IMR-90 (cell line): ENCODE data around the gene CA7. TPM values are rescaled to one million over a fixed set of nuclear protein-coding genes. Genes with fewer than 3 reads are reported as not detected.

Experiments used
- ATAC-seq: fragments of 200-7000 bp; cut with Tn5 transposase; 2 replicates; pipeline ENCODE4 v1.9.1; 2020; ENCODE audit warnings: low read depth, mild to moderate bottlenecking, moderate library complexity
- BruUV-seq: library from RNA; stranded (reverse); fragments of 400-500 nt; replicated peaks from 2 replicates; lab custom pipeline; 2021; lab: Mats Ljungman, UMichigan
- CTCF ChIA-PET: fragments of 300-600 bp; formaldehyde crosslinking; extraction: SDS; loops from one replicate; lab custom pipeline; 2021; ENCODE audit warnings: antibody characterized with exemption; lab: Yijun Ruan, JAX
- POLR2A ChIA-PET: fragments of 300-600 bp; sonication (Branson Sonifier 250); formaldehyde crosslinking; loops from one replicate; lab custom pipeline; 2022; ENCODE audit warnings: antibody characterized with exemption; ENCODE audit not compliant: unreplicated experiment; lab: Charles Lee
- DNase-seq: peaks from one replicate; pipeline ENCODE4 v3.0.0; 2013
- H2AFZ ChIP-seq: replicated peaks from 2 replicates; pipeline ENCODE3; 2013; ENCODE audit warnings: low read length, mild to moderate bottlenecking; ENCODE audit not compliant: poor library complexity
- H2AK5ac ChIP-seq: 2 replicates; pipeline ENCODE4 v1.6.1; 2013; ENCODE audit warnings: low read depth, low read length, inconsistent platforms
- H2AK9ac ChIP-seq: replicated peaks from 2 replicates; pipeline ENCODE3; 2013; ENCODE audit warnings: mild to moderate bottlenecking, low read depth, low read length, moderate library complexity; ENCODE audit not compliant: poor library complexity
- H2BK120ac ChIP-seq: 2 replicates; pipeline ENCODE4 v1.6.1; 2013; ENCODE audit warnings: low read depth, low read length, inconsistent platforms
- H2BK15ac ChIP-seq: 3 replicates; pipeline ENCODE4 v1.6.1; 2013; ENCODE audit warnings: low read depth, low read length, inconsistent platforms
- H2BK20ac ChIP-seq: 2 replicates; pipeline ENCODE4 v1.6.1; 2013; ENCODE audit warnings: low read depth, mild to moderate bottlenecking, inconsistent platforms, low read length, moderate library complexity
- H2BK5ac ChIP-seq: 2 replicates; pipeline ENCODE4 v1.6.1; 2013; ENCODE audit warnings: mild to moderate bottlenecking, low read depth, low read length, inconsistent platforms; ENCODE audit not compliant: poor library complexity, severe bottlenecking
- H3K14ac ChIP-seq: replicated peaks from 2 replicates; pipeline ENCODE4 v1.6.1; 2013; ENCODE audit warnings: low read depth, low read length, inconsistent platforms
- H3K18ac ChIP-seq: 2 replicates; pipeline ENCODE4 v1.6.1; 2013; ENCODE audit warnings: low read depth, low read length, control low read depth
- H3K23ac ChIP-seq: 2 replicates; pipeline ENCODE4 v1.6.1; 2013; ENCODE audit warnings: low read depth, low read length, inconsistent platforms
- H3K27ac ChIP-seq: 2 replicates; pipeline ENCODE4 v1.5.1; 2013; ENCODE audit warnings: mild to moderate bottlenecking, control low read depth, low read length; ENCODE audit not compliant: insufficient read depth
- H3K27me3 ChIP-seq: 2 replicates; pipeline ENCODE4 v1.6.1; 2013; ENCODE audit warnings: low read length; ENCODE audit not compliant: control insufficient read depth, insufficient read depth
- H3K36me3 ChIP-seq: 2 replicates; pipeline ENCODE4 v1.6.1; 2013; ENCODE audit warnings: low read length, mixed read lengths; ENCODE audit not compliant: control insufficient read depth, insufficient read depth
- H3K4ac ChIP-seq: 2 replicates; pipeline ENCODE4 v1.6.1; 2013; ENCODE audit warnings: low read depth, low read length, inconsistent platforms
- H3K4me1 ChIP-seq: 2 replicates; pipeline ENCODE4 v1.6.1; 2013; ENCODE audit warnings: low read length, mixed read lengths; ENCODE audit not compliant: control insufficient read depth, insufficient read depth
- H3K4me2 ChIP-seq: 2 replicates; pipeline ENCODE4 v1.6.1; 2013; ENCODE audit warnings: low read depth, mild to moderate bottlenecking, control low read depth, low read length, moderate library complexity
- H3K4me3 ChIP-seq: 2 replicates; pipeline ENCODE4 v1.5.1; 2013; ENCODE audit warnings: low read depth, mild to moderate bottlenecking, control low read depth, low read length, moderate library complexity; ENCODE audit not compliant: insufficient read depth
- H3K56ac ChIP-seq: 2 replicates; pipeline ENCODE4 v1.6.1; 2013; ENCODE audit warnings: low read length, inconsistent platforms; ENCODE audit not compliant: insufficient read depth; ENCODE audit errors: extremely low read depth
- H3K79me1 ChIP-seq, 2 experiments: 2 replicates each; pipeline ENCODE4 v1.6.1; 2013; ENCODE audit warnings: low read length in 2 of 2, inconsistent platforms in 1 of 2, low read depth in 1 of 2
- H3K9ac ChIP-seq: 2 replicates; pipeline ENCODE4 v1.6.1; 2013; ENCODE audit warnings: low read depth, low read length, control low read depth
- H3K9me1 ChIP-seq: 2 replicates; pipeline ENCODE4 v1.6.1; 2013; ENCODE audit warnings: low read length, inconsistent platforms; ENCODE audit not compliant: insufficient read depth
- H3K9me3 ChIP-seq: 2 replicates; pipeline ENCODE4 v1.6.1; 2013; ENCODE audit warnings: low read length; ENCODE audit not compliant: control insufficient read depth, insufficient read depth
- H4K20me1 ChIP-seq: 2 replicates; pipeline ENCODE4 v1.6.1; 2013; ENCODE audit warnings: low read length, inconsistent platforms; ENCODE audit not compliant: insufficient read depth
- H4K5ac ChIP-seq: 2 replicates; pipeline ENCODE4 v1.6.1; 2013; ENCODE audit warnings: mild to moderate bottlenecking, low read depth, low read length, control low read depth
- H4K8ac ChIP-seq, 2 experiments: 2 replicates each; pipeline ENCODE4 v1.6.1; 2013; ENCODE audit warnings: low read depth in 2 of 2, low read length in 2 of 2, control low read depth in 1 of 2, inconsistent platforms in 1 of 2
- H4K91ac ChIP-seq: 2 replicates; pipeline ENCODE4 v1.6.1; 2013; ENCODE audit warnings: low read depth, low read length, inconsistent platforms; ENCODE audit not compliant: insufficient read depth
- CHD1 ChIP-seq: IDR thresholded peaks from 2 replicates; pipeline ENCODE4 v1.6.1; 2012; ENCODE audit warnings: low read depth, low read length, improper control_type of control experiment
- CTCF ChIP-seq: conservative IDR thresholded peaks from 2 replicates; pipeline ENCODE4 v1.5.1; 2012; ENCODE audit warnings: mild to moderate bottlenecking, low read depth, low read length, improper control_type of control experiment
- FOS ChIP-seq: fragments of 150-350 bp; IDR thresholded peaks from 2 replicates; pipeline ENCODE4 v1.6.1; 2016; ENCODE audit warnings: low read depth, low read length
- NFE2L2 ChIP-seq: fragments of 150-350 bp; IDR thresholded peaks from 2 replicates; pipeline ENCODE4 v1.6.1; 2016; ENCODE audit warnings: low read depth, mild to moderate bottlenecking, low read length
- POLR2A ChIP-seq: IDR thresholded peaks from 2 replicates; pipeline ENCODE4 v1.6.1; 2012; ENCODE audit warnings: mild to moderate bottlenecking, low read depth, low read length
- RAD21 ChIP-seq: IDR thresholded peaks from 2 replicates; pipeline ENCODE4 v1.6.1; 2012; ENCODE audit warnings: low read length, improper control_type of control experiment
- RFX5 ChIP-seq: IDR thresholded peaks from 2 replicates; pipeline ENCODE4 v1.8.0; 2012; ENCODE audit warnings: low read depth, mild to moderate bottlenecking, low read length, moderate library complexity
- SMC3 ChIP-seq: fragments of 150-350 bp; IDR thresholded peaks from 2 replicates; pipeline ENCODE4 v1.6.1; 2016; ENCODE audit warnings: low read depth, mild to moderate bottlenecking, antibody characterized with exemption, low read length, moderate library complexity
- WGBS, 2 experiments: methylation state at CpG; one replicate each; pipeline versions ENCODE4 v1.1.5 to v1.1.7; 2013; ENCODE audit warnings: missing lambda C conversion rate in 2 of 2; ENCODE audit not compliant: insufficient read length in 1 of 2; ENCODE audit errors: extremely low coverage in 2 of 2; 5-methylcytosine and 5-hydroxymethylcytosine counted together
- dilution Hi-C: fragments of 300-500 bp; cut with HindIII; formaldehyde crosslinking; loops from one replicate; pipeline ENCODE4 v1.14.3; 2018; ENCODE audit warnings: low sequenced_read_pairs; ENCODE audit not compliant: unreplicated experiment
- in situ Hi-C: fragments of 300-500 bp; cut with MboI; formaldehyde crosslinking; loops from 3 replicates; pipeline ENCODE4 v1.14.3; 2019; ENCODE audit warnings: low sequenced_read_pairs, inconsistent platforms, mixed read lengths
- intact Hi-C: fragments of 100-400 bp; cut with micrococcal nuclease; formaldehyde crosslinking; loops from 2 replicates; pipeline ENCODE4 v1.10.0; 2022
- polyA plus RNA-seq, 3 experiments: library from polyadenylated mRNA; depleted of rRNA; stranded (reverse); fragments of >200 nt; gene quantifications; 2 replicates each; pipeline ENCODE4 v1.2.3, GENCODE V29; 2012; ENCODE audit warnings: low replicate concordance in 1 of 3
- total RNA-seq: library from RNA; depleted of rRNA; stranded (reverse); fragments of >200 nt; gene quantifications from 2 replicates; pipeline ENCODE4 v1.2.3, GENCODE V29; 2012

CA7 gene
- total and polyA plus RNA-seq, 2 of the 4 experiments (the other 2 are of a cell fraction) = not detected

GRCh38 chr16:66810391-66810790 lies 33.8 kb upstream of the CA7 start:
- Histone ChIP-seq H3K4me2 (no peak overlapping the region), H3K27me3 (no peaks in the 10 kb centered on the region), H3K4ac (no peak overlapping the region), H3K9me3 (no peaks in the 10 kb centered on the region), H2BK120ac (no peak overlapping the region), H2BK15ac (no peak overlapping the region), H3K9ac (no peak overlapping the region), H3K4me3 (no peak overlapping the region), H3K9me1 (no peaks in the 10 kb centered on the region), H3K56ac (no peak overlapping the region), H2AK9ac (no peak overlapping the region), H2AFZ (no peak overlapping the region), H3K23ac (no peak overlapping the region), H3K27ac (no peak overlapping the region), H2BK5ac (no peak overlapping the region), H4K91ac (no peak overlapping the region), H4K20me1 (no peaks in the 10 kb centered on the region), H2BK20ac (no peak overlapping the region), H4K8ac (no peak overlapping the region), H2AK5ac (no peak overlapping the region), H4K5ac (no peak overlapping the region), H3K79me1 (no peaks in the 10 kb centered on the region), H3K18ac (no peak overlapping the region), H3K4me1 (no peaks in the 10 kb centered on the region), H3K14ac (no peak overlapping the region), H3K36me3 (peaks cover 28% of the 10 kb centered on the region)
- no peak for ATAC-seq
- BruUV-seq = no TSS peak
- TF ChIP-seq SMC3 = no peak
- no peak for TF ChIP-seq CTCF
- no peak for TF ChIP-seq RAD21
- TF ChIP-seq POLR2A = no peak
- TF ChIP-seq CHD1 = no peak
- TF ChIP-seq FOS = no peak
- no peak for TF ChIP-seq NFE2L2
- TF ChIP-seq RFX5 = no peak
- POLR2A ChIA-PET = no interaction called here
- intact Hi-C loops = no loop called here
- dilution Hi-C loops = no loop called here
- no peak for DNase-seq
- in situ Hi-C loops = no loop called here
- CTCF ChIA-PET = interaction anchor here (3.1 kb wide), 1 partner anchor 20 kb away, joined by 11 read pairs; the partner anchor contains the start of gene NAE1
- no CpG with 5 or more reads among the region's 4 CpGs for WGBS, 2 experiments
